ENCODE measurements around the gene AFF1.

GRCh38 chr4:87045234-87045558 is 110.4 kb downstream of the AFF1 start:
- TF ChIP-seq CTCF (IDR thresholded peaks at IDR 0.05), result no peak
- no peak for TF ChIP-seq POLR2A (IDR thresholded peaks at IDR 0.05)

Measured in esophagus squamous epithelium (tissue), 4 donors.